ENCODE data around the gene GTPBP4.
"Not testable (repeated sequence)": the region's sequence is repeated elsewhere in the genome, so short reads cannot be mapped to it uniquely, and the experiment has no call there.

The GTPBP4 gene

DNA sequence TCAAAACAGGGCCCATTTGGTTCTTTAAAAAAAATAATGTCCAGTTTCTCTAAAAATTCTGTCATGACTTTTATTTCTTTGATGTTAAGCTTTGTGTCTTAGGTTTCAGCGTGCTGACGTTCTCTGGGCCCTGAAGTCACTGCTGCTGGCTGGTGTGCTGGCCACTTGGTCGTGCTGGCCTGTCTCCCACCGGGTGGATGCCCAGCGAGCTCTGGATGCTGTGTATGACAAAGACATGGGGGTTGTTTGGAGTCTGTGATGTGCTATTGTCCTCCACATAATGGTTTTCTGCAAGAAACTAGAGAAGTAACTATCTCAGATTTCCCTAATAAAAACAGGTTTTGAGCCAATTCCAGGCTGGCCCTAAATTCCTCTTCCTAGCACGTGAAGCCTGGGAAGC is 47.0 kb downstream of the GTPBP4 start:
- no peak for DNase-seq

DNA sequence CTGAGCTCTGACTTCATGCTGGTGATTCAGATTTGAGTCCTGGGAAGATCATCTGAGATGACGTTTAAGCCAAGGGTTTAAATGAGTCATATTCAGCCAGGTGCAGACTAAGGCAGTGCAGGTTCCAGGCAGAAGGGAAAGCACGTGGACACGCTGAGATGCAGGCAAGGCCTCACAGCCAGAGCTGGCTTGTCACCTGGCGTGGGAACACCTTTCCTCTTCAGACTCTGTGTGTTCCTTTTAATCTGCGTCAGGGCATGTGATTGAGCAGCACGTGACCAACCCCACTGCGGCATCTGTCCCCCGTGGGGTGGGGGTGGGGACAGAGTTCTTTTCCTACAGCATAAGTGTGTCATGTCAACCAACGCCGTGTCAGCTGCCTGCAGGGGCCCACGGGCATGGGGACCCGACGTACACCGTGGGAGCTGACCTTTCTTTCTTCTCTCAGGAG is 48.1 kb downstream of the GTPBP4 start:
- no peak for DNase-seq

DNA sequence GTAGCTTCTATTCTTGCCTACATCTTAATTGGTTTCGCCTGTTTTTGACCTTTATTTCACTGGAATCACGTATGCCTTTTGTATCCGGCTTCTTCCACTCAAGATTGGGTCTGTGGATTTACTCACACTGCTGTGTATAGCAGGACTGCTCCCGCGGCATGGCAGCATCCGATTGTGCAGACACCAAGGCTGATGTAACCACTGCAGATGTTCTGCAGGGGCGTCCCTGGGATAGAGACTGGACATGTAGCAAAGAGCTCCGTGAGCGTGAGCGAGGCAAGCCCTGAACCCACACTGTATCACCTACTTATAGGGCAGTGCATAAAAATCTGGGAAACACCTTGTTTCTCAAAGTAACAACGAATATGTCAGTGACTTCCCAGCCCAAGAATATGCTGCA is 48.9 kb downstream of the GTPBP4 start:
- no peak for DNase-seq

DNA sequence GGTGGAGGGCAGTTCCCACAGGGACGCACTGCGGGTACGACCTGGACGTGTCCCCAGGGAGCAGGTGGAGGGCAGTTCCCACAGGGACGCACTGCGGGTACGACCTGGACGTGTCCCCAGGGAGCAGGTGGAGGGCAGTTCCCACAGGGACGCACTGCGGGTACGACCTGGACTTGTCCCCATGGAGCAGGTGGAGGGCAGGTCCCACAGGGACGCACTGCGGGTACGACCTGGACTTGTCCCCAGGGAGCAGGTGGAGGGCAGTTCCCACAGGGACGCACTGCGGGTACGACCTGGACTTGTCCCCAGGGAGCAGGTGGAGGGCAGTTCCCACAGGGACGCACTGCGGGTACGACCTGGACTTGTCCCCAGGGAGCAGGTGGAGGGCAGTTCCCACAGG is 50.5 kb downstream of the GTPBP4 start:
- DNase-seq, result not testable (repeated sequence)

DNA sequence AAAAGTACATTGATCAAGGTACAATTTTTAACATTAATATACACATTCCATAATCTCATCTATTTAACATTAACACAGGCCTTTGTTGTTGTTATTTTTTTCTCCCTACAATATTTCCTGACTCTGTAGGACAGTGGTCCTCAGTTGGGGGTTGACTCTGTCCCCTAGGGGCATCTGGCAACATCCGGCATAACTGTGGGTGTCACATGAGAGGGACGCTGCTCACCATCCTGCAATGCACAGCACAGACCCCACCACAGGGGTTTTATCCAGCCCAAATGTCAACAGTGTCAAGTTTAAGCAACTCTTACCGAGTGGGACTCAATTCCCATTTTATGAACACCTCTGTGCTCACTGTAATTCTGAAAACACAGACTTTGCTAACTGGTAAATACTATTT is 51.9 kb downstream of the GTPBP4 start:
- DNase-seq, result no peak

DNA sequence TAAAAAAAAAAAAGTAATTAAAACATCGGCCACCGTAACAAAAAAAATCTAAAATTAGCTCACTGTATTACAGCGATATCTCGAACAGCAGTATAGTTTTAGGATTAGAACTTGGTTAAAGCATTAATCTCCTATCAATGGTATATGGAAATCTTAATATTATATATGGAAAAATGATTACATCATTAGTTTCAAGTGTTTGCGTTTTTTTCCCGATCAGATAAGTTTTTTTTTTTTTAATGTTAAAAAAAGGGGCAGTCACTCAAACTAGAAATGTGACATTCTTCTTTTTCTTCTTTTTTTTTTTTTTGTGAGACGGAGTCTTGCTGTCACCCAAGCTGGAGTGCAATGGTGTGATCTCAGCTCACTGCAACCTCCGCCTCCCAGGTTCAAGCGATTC is 53.3 kb downstream of the GTPBP4 start:
- DNase-seq, result no peak

DNA sequence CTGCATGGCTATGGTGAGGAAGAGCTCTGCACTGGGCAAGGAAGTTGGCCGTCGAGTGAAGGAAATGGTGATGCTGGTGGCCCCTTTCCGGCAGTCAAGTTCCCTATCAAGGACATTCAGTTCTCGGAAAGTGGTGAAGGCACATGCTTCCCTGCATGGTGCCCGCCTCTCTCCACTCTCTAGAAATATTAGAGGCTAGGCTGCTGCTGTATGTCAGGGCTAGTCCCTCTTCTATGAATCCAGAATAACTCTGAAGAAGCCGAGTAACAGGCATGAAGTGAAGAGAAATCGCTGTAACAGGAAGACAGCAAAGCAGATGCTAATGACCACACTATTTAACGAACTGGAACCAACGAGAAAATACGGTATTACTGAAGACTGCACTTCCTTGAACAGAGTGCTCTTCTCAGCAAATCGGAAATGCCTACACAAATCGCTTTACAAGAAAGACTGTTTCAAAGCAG is 55.3 kb downstream of the GTPBP4 start:
- no peak for DNase-seq

DNA sequence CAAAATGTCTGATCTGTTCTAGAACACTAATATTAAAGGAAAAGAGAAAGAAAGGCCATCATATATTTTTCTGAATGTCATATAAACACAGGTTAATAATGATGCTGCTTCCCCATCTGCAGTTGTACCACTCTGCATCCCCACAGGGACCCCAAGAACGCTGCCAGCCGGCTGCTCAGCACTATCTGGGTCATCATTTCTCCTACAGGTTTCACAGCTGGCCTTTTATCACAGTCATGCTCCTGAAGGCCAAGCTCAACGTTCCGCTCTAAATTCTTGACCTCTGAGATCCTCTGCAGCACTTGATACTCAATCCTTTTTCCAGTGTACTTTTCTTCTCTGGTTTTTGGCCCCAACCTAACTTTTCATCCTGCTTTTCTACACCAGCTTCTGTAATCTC is 55.9 kb downstream of the GTPBP4 start:
- no peak for DNase-seq

DNA sequence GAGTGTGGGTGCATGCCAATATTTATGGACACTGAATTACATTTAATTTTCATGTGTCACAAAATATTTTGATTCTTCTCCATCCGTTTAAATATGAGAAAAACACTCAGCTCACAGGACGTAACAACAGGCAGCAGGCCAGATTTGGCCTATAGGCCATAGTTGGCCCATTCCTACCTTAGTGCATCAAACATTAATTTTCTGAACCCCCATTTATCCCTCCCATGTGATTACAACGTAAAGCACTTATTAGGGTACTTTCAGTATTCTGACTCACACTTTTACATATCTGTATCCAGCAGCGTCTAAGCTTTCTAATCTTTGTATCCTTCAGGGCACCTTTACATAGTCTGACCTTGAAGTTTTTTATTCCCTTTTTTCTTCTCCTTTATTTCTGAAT is 56.7 kb downstream of the GTPBP4 start:
- DNase-seq, result no peak

DNA sequence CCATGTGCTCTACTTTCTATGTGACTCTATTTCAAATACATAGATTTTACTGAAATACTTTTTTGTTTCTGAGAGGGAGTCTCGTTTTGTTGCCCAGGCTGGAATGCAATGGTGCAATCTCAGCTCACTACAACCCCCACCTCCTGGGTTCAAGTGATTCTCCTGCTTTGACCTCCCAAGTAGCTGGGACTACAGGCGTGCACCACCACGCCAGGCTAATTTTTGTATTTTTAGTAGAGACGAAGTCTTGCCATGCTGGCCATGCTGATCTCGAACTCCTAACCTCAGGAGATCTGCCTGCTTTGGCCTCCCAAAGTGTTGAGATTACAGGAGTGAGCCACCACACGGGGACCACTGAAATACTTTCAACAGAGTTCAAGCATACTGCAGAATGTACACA is 57.2 kb downstream of the GTPBP4 start:
- no peak for DNase-seq

DNA sequence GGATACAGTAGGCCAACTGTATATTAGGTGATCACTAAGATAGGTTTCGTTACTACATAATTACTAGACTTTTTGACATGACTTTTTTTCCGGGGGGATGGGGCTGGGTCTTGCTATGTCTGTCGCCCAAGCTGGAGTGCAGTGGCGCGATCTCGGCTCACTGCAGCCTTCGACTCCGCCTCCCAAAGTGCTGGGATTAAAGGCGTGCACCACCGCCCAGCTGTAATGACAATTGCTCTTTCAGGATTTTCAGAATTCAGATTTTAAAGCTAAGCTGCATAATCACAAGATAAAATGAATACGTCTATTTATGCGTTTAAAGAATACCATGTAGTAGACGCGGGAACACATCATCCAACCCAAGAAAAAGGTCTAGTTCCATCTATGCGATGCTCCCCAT is 59.7 kb downstream of the GTPBP4 start:
- no peak for DNase-seq

DNA sequence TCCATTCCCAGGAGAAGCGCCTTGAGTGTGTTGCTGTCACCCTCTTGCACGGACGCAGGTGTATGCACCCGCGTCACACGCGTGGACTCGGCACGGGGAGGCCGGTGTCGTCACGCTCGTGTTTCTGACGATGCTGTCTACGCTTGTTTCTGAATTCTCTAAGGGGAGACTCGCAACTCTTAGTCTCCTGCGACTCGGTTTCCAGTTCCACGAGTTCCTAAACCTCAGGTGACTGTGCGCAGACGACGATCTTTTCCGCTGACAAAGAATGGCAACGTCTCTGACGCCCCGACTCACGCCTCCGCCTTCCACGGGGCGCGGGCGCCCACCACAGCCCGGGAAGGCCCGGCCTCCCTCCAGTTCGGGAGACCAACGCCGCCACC is 60.1 kb downstream of the GTPBP4 start:
- DNase-seq, result no peak

DNA sequence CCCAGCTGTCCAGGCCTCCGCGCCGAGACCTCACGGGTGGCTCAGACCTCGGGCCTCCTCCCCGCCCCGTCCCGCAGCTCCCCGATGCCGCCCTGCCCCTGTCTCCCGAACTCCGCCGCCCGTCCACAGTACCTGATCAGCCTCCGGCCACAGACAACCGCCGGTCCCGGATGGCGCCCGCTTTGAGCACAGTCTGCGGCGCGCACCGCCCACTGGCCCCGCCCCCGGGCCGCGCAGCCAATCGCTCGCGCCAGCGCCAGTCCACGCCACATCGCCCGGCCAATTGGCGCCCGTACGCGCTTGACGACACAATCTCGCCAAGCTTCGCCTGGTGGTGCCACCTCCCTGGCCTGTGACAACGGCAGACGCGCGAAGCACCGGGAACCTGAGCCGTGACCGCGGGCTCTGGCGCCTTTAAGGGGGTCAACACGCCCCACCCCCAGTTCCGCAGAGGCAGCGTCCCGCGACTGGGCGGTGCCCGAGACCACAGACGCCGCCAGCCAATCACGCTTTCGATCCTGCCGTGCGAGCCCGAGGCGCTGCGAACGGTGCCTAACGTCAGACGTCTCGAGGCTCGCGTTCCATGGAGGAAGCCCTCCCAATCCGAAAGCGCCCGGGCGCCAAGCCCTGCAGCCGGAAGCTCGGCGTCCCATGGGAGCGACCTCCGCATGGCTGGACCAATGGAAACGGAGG is 60.6 kb downstream of the GTPBP4 start, which contains the start of gene IDI1:
TSS of gene IDI1 (minus strand) at position 388 of the 693 bp plus-strand sequence. CDS start at position 272, 116 bp downstream.
- peak; percentile 88 for DNase-seq

DNA sequence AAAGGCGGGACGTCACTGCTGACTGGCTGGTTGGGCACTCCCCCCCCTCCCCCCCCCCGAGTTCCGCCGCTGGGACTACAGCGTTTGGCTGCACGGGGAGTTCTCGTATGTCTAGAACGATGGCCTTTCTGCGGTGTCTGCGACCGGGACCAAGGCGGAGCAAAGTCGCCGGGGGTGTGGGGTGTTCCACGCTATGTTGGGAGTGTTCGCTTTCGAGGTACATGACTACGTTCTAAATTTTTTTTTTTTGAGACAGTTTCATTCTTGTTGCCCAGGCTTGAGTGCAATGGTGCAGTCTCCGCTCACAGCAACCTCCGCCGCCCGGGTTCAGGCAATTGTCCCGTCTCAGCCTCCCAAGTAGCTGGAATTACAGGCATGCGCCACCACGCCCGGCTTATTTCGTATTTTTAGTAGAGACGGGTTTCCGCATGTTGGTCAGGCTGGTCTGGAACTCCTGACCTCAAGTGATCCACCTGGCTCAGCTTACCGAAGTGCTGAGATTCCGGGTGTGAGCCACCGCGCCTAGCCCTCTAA is 61.3 kb downstream of the GTPBP4 start:
- no peak for DNase-seq

DNA sequence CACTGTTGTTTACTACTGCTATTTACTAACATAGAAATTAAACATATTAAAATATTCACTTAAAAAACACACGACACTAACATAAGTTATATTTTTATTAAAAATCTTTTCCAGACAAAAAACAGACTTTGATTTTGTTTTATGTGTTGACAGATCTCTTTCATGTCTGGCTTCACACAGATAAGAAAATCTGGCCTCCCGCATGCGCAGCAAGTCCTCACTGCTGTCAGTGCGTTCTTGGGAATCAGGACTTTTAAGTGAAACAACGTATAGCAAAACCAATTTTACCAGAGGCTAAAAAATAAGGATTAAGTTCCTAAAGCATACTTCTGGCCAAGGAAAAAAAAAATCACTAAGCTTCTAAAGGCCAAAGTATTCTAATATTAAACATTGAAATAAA is 61.9 kb downstream of the GTPBP4 start:
- no peak for DNase-seq

DNA sequence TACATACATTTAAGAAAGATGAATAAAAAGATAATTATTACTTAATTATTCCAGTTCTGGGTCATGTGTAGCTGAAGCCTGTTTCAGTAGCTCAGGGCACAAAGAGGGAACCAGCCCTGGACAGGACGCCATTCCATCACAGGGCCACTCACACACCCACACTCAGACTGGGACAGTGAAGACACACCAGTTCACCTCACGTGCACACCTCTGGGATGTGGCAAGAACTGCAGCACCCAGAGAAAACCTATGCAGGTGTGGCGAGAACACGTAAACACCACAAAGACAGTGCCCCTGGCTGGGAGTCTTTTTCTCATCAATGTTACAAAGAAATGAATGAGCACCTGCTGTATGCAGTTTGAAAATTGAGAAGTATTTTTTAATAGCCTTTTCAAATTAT is 62.3 kb downstream of the GTPBP4 start:
- no peak for DNase-seq

DNA sequence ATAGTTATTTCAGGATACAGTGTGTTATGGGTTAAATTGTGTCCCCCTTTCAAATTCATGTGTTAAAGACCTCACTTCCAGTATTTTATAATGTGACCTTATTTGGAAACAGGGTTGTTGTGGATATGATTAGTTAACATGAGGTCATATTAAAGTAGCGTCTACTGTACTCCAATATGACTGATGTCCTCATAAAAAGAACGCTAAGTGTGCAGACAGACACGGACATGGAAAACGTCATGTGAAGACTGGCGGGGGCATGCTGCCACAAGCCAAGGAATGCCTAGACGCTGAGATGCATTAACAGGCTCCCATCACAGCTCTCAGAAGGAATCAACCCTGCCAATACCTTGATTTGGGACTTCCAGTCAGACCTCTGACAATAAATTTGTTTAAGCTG is 66.5 kb downstream of the GTPBP4 start:
- no peak for DNase-seq

DNA sequence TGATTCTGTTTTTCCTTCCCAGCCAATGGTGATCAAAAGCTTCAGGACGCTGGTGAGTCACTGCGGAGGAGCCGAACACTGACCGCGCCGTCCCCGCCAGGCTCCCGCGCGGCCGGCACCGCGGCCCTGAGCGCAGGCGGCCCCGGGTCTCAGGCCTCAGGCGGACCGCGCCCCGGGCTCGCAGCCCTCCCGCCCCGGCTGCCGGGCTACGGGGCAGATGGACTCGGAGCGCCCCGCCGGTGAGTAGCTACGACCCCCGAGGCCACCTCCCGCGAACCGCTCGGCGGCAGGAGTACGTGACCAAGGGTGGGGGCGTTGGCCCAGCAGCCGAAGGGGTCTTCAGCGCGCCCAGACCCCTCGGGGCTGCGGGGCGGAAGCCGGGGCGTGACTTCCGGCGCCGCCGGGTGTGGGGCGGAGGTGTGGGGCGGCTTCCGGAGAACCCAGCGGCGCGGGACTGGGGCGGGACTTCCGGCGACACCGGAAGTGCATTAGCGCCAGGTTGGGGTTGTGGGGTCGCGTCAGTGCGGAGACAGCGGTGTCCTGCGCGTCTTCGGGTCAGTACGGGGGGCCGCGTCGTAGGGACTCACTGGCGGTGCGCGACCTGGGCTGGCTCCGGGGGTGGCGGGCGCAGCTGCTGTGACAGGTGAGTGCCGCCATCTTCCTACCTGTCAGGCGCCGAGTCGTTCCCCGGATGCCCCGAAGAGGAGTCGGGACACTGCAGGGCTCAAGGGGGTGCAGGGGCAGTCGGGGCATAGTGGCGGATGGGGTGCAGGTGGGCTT is 68.3 kb downstream of the GTPBP4 start, which contains the start of gene WDR37:
TSS of gene WDR37 (plus strand) at position 60 of the 780 bp plus-strand sequence. CDS start 15,771 bp downstream, outside the sequence.
- no peak for DNase-seq

DNA sequence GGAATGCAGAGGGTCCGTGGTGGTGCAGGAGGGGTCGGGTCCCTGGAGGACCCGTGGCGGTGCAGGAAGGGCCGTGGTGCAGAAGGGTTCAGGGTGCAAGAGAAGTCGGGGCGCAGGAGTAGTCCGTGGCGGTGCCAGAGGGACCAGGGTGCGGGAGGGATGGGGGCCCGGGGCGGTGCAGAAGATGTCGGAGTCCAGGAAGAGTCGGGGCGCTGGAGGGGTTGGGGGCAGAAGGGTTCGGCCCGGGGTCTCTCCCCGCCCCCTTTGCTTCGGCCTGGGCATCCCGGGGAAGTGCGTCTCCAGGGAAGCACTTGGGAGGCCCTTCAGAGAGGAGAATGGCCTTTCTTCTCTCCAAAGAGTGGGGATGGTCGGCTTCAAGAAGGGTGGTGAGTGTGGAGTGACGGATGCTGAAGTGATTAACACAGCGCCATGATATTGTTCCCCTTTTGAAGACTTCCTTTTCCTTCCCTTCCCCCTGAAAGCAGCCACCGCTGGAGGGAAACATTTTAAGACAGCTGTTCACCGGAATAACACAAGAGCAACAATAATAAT is 68.9 kb downstream of the GTPBP4 start:
- DNase-seq, result no peak

DNA sequence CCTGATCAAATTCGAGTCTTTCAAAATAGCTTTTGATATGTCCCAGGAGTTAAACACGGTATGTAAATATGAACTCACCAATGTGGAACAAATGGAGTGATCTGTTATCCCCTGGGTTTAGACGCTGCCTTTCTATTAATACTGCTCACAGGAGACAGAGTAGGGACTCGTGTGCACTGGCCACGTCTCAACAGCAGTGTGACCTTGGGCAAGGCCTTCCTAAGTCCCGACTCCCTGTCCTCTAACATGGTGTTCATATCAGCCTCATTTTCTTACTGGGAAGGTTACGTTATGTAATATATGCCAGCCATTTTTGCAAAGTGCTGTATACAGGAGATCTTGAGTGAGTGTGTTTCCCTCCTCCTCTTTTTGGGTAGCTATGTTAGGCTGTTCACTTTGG is 69.8 kb downstream of the GTPBP4 start:
- no peak for DNase-seq

DNA sequence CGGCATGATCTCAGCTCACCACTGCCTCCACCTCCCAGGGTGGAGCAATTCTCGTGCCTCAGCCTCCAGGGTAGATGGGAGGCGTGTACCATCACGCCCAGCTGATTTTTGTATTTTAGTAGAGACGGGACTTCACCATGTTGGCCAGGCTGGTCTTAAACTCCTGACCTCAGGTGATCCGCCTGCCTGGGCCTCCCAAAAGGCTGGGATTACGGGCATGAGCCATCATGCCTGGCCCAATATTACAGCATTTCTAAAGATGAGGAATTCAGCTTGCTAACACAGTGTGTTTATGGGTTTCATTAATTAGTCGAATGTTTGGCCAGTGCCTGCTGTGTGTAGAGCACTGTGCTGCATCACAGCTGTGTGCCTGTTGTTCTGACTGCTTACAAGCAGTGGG is 71.7 kb downstream of the GTPBP4 start:
- no peak for DNase-seq

DNA sequence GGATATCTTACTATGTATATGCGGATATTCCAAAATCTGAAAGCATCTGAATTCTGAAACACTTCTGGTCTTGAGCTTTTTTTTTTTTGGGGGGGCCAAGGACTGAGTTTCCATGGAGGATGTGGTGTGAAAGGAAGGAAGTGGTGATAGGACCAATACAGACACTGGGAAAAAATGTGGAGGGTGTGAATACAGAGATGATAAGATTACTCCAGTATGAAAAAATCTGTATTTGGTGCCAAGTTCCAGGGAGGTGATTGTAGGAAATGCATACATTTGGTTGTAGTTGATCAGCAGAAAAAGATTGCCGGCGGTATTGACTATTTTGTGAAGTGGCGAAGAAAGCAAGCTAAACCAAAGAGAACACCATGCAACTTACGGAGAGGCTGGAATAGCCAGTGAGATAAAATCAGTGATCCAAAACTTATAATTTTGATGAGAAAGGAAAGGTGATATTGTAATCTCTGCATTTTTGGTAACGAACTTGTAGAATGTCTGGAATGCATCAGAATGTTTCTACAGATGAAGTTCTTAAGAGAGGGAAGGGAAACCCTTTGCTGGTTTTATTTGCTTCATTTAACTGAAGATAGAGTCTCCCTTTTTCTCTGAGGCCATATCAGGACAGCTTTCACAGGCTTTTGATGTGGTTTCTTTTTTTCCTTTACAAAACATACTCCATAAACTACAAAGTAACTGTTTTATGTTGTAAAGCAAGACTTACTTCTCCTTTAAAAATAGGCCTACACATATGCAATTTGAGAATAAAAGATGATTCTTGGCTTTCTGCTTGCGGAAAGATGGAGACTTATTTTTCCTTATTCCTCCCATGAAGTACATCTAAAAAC is 73.9 kb downstream of the GTPBP4 start:
- DNase-seq, result no peak
